NCI-H748 treated with DMSO at 0.1 percent for 48 hours (cell line): ENCODE results near the gene GPR39.

ENCODE experiments used
- DNase-seq: peaks from one replicate; lab custom pipeline; 2025; lab: John Stamatoyannopoulos, UW

GPR39 gene

DNA sequence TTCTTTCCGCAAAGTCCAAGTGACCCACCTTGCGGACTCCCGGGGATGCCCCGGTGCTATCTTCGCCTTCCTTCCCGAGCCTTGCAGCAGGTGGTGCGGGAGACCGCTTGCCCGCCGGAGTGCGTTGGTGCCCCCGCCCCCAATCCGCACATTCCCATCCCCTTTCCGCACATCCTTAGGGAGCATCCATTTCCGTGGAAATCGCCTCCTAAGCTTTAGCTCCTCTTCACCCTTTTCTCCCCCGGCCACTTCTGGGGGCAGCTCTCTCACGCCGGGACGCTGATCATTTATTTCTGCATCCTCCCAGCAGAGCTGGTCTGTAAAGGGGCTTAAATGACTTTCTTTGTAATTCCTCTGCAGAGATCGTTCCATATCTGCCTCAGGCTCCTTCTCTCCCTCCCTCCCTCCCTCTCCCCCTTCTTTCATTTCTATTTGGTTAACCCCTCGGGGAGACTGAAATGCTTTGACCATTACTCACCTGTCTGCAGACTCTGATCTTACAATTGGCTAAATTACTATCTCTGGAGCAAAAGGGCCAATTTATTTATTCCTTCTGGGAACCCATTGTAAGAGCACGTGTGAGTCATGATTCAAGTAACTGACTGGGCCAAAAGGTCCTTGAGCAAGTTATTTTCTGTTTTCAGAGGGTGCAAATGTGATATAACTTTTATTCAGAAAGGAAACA lies 254.7 kb downstream of the GPR39 start:
- DNase-seq = peak; percentile 26

DNA sequence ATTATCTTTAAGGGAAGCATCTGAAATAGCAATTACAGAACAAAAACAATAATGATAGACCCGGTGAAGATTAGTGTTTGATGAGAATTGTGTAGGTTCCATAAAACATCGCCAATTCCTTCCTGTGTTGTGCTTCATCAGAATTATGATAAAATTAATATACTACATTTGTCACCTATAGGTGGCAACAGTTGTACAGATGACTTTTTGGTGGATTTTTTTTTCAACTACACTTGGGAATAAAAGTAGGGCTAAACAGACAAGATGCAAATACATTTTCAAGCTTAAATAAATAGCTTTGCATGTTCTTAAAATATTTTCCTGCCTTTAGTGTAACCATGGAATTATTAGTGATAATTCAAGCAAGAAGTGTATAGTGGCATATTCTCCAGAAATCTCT lies 260.4 kb downstream of the GPR39 start:
- DNase-seq = no peak

GRCh38 chr2:132677661-132678060 lies 261.1 kb downstream of the GPR39 start:
- DNase-seq = no peak

DNA sequence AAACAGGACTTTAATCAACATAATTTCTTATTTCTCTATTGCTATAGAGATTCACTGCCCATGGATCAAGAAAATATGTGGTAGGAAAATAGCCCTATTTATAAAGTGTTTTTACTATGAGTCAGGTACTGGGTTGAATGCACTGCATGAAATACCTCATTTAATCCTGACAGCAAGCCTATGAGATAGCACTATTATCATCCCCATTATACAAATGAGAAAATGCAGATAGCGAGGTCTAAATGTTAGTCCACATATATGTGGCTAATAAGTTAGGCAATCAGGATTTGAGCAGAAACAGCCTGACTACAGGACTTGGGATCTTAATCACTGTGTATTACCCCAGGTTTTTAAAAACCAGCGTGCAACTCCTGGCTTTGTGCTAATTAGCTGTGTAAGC lies 261.9 kb downstream of the GPR39 start:
- no peak for DNase-seq

DNA sequence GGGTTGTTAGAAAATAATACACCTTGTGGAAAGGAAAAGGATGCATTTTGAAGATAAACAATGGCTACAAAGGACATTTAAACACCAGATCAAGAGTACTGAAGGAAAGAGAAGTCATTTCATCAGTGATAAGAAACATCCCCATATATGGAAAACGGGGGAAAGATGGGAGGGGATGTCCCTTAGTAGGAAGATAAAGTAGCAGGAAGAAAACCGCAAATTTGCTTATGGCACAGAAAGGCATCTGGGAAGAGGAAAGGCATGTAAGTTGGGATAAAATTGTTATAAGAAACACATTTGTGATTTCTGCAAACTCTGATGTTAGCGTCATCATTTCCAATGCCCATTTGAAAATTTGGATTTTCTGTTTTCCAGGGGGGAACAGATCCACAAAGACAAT lies 263.9 kb downstream of the GPR39 start:
- no peak for DNase-seq

DNA sequence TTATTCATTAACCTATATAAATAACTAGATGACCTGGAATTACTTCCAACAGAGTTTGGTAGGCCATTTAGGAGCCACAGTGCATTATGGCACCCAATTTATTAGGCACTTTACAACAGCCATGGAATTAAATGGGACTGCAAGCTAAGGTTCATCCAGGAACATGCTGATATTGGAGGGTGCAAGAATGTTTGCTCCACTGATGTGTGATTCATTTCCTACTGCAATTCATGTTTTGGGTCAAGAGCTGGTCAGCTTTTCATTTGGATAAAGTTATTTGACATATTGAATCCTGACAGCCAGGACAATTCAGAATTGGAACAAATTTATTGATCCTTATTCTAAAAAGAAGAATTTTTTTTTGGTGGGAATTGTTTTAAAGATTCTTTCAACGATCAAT lies 265.2 kb downstream of the GPR39 start:
- DNase-seq = no peak

DNA sequence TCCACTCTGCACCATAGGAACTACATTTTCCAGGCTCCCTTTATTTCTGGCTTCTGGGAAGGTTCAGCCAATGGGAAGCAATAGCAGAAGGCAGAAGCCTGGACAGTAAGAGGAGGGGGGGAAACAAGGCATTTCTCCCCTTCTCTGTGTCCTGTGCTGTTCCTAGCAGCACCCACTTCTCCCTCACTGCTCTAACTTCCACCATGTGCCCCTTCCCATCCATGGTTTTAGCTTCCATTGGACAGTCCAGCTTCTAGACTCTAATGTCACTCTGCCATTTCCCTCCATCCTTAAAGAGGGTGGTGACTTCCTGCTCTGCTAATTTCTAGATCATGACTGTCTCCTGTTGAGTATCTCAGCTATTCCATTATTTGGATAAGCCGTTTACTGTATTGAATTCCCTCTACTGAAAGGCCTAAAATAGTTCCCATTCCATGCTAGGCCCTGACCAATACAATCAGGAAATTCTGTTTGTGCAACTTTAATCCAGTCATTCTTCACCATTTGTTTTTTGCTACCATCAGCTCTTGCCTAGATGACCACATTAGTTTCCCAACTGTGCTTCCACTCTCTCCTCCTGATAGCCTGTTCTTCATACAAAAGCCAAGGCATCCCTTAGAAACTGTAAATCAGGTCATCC lies 274.2 kb downstream of the GPR39 start:
- no peak for DNase-seq

DNA sequence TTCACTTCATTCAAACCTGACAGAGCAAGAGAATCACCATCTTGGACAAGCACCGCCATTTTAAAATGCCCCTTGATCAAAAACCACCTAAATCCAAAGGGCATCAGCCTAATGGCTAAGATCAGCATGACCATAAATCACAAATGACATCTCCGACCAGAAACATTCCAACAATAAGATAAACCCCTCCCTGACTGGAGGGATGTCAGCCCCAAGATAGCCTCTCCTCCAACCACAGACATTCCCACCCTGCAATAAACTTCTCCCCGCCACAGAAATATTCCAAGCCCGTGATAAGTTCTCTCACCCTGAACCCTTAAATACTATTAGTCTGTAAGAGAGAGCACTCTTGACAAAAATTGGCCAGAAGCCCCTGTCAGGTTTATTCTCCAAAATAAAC lies 275.0 kb downstream of the GPR39 start:
- DNase-seq = no peak

DNA sequence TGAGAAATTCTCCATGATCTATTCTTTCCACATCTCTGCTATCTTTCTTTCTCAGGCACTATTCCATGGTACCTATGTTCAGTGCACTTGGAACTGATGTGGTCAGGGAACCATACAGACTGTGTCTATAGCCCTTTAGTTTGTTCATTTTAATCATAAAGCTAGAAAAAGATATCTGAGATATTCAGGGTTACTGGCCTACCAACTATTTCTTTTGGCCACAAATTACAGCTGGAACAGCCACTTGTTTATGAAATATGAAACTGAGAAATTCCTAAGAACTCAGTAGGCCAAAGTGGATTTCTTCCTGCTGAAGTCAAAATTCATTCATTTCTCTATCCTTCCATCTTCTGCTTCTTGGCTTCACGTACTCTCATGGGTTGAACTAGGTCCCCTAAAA lies 276.2 kb downstream of the GPR39 start:
- DNase-seq = no peak
